MM.1S (cell line): ENCODE data around the gene PARP8.

Experiments
- CTCF ChIP-seq: fragments of 300-600 bp; sonication (generic); IDR thresholded peaks from 2 replicates; pipeline ENCODE4 v1.5.1; 2016; ENCODE audit warnings: antibody characterized with exemption, low read length, mixed read lengths
- EZH2 ChIP-seq: fragments of 300-600 bp; sonication (generic); optimal IDR thresholded peaks from 2 replicates; pipeline ENCODE3; 2017; ENCODE audit warnings: low read depth, mild to moderate bottlenecking, antibody characterized with exemption, low read length, mixed read lengths

GRCh38 chr5:50667653-50668595 is 1.5 kb downstream of the PARP8 start:
- TF ChIP-seq CTCF (no peak), EZH2 (no peak)
